Uterus (tissue), 2 donors: Measurements from ENCODE around the gene CTR9.

ENCODE experiments used
- POLR2A ChIP-seq, 2 donors: fragments of 450-650 bp; IDR thresholded peaks; one replicate each; pipeline ENCODE4 v1.6.1; 2016; ENCODE audit warnings: antibody characterized with exemption in 2 of 2, mild to moderate bottlenecking in 1 of 2, moderate library complexity in 1 of 2
- TF ChIP-seq, protein P1 (sequence below), 4 experiments: fragments of 200-600 bp in 2 of 4; fragments of 450-650 bp in 2 of 4; sonication (generic) in 2 of 4; IDR thresholded peaks; one replicate each; pipeline ENCODE4 v1.5.1; 2016 to 2019; ENCODE audit warnings: antibody characterized with exemption in 4 of 4, mild to moderate bottlenecking in 2 of 4, moderate library complexity in 1 of 4

DNA sequence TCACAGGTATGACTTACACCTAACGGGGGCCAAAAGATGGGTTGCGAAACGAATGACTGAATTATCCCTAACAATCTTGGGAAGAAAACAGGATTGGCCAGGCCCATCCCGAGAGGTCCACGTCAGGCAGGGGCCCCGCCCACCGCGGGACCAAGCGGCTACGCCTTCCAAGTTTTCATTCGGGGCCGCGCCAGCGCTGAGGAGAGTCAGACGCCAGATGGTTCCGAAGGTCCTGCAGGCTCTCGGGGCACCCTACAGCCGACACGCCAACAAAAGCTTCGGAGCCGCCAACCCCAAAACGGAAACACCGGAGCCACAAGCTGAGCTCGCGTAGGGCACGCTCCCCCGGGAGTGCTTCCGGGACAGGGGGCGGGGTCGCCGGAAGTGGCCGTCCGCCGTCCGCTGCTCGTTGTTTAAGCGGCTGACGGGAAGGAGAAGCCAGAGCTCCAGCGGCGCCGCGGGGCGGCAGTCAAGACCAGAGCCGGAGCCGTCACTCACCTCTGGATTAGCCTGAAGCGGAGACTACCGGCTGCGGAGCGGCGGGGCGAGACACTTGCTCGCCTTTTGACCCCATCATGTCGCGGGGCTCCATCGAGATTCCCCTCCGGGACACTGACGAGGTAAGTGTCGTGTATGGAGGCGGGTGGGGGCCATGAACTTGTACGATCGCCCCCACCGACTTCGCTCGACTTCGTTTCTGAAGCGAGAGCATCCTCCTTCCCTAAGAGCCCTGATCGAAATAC is at the start of gene CTR9:
- TF ChIP-seq, protein P1, sequence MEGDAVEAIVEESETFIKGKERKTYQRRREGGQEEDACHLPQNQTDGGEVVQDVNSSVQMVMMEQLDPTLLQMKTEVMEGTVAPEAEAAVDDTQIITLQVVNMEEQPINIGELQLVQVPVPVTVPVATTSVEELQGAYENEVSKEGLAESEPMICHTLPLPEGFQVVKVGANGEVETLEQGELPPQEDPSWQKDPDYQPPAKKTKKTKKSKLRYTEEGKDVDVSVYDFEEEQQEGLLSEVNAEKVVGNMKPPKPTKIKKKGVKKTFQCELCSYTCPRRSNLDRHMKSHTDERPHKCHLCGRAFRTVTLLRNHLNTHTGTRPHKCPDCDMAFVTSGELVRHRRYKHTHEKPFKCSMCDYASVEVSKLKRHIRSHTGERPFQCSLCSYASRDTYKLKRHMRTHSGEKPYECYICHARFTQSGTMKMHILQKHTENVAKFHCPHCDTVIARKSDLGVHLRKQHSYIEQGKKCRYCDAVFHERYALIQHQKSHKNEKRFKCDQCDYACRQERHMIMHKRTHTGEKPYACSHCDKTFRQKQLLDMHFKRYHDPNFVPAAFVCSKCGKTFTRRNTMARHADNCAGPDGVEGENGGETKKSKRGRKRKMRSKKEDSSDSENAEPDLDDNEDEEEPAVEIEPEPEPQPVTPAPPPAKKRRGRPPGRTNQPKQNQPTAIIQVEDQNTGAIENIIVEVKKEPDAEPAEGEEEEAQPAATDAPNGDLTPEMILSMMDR (IDR thresholded peaks at IDR 0.05): peak in 3 of 4 experiments; percentile 15 to 35 (median 31)
- peak; percentile 94 for TF ChIP-seq POLR2A (IDR thresholded peaks at IDR 0.05)
